Small intestine (tissue), 7 donors: ENCODE results near the gene CDKAL1. TPM values are rescaled to one million over a fixed set of nuclear protein-coding genes. Genes with fewer than 3 reads are reported as not detected.

ENCODE experiments used
- DNase-seq, 2 donors: peaks; one replicate each; pipeline versions ENCODE4 v3.0.0 to v3.0.0-alpha.2; 2013
- FAIRE-seq: peaks from 2 replicates; lab custom pipeline; 2012; peaks lifted over from hg19 to GRCh38; lab: Jason Lieb, UNC
- H3K27ac ChIP-seq, 3 donors: one replicate each; pipeline ENCODE4 v1.5.1; 2013; ENCODE audit warnings: low read length in 2 of 3, mild to moderate bottlenecking in 2 of 3, control low read depth in 1 of 3, inconsistent platforms in 1 of 3, low read depth in 1 of 3, moderate library complexity in 1 of 3
- H3K27me3 ChIP-seq, 3 donors: one replicate each; pipeline ENCODE4 v1.6.1; 2013; ENCODE audit warnings: low read length in 3 of 3, inconsistent platforms in 1 of 3; ENCODE audit not compliant: control insufficient read depth in 3 of 3, insufficient read depth in 3 of 3
- H3K36me3 ChIP-seq, 3 donors: one replicate each; pipeline ENCODE4 v1.6.1; 2013; ENCODE audit warnings: low read length in 3 of 3, inconsistent platforms in 1 of 3, low read depth in 1 of 3, mild to moderate bottlenecking in 1 of 3, moderate library complexity in 1 of 3; ENCODE audit not compliant: control insufficient read depth in 3 of 3, insufficient read depth in 2 of 3
- H3K4me1 ChIP-seq, 3 donors: one replicate each; pipeline ENCODE4 v1.6.1; 2013; ENCODE audit warnings: low read length in 2 of 3, inconsistent platforms in 1 of 3, low read depth in 1 of 3, mild to moderate bottlenecking in 1 of 3, moderate library complexity in 1 of 3; ENCODE audit not compliant: control insufficient read depth in 3 of 3, insufficient read depth in 2 of 3
- H3K4me3 ChIP-seq, 3 donors: one replicate each; pipeline ENCODE4 v1.5.1; 2013; ENCODE audit warnings: low read length in 3 of 3, control low read depth in 1 of 3, inconsistent platforms in 1 of 3, low read depth in 1 of 3, mild to moderate bottlenecking in 1 of 3, moderate library complexity in 1 of 3
- H3K9me3 ChIP-seq, 2 donors: one replicate each; pipeline ENCODE4 v1.6.1; 2013; ENCODE audit warnings: low read depth in 1 of 2, low read length in 1 of 2; ENCODE audit not compliant: control insufficient read depth in 2 of 2, insufficient read depth in 1 of 2
- WGBS, 3 donors: extraction: QIAGEN DNeasy Blood & Tissue Kit; methylation state at CpG; one replicate each; pipeline ENCODE4 v1.1.7; 2013; 5-methylcytosine and 5-hydroxymethylcytosine counted together
- polyA plus RNA-seq, 4 donors: library from polyadenylated mRNA; stranded (reverse) in 3 of 4; unstranded in 1 of 4; fragments of 200-250 nt in 3 of 4; fragments of 120-200 nt in 1 of 4; gene quantifications; one replicate each; pipeline versions ENCODE4 v1.2.1 to v1.2.3, GENCODE V29; 2013
- donor health status: healthy with polysubstance abuse.
- donor health status: control.
- donor health status: control.
- donor health status: Bipolar disorder and iron deficiency.
- donor health status: healthy.

CDKAL1 gene
- polyA plus RNA-seq, 4 donors = 2.4 to 10.5 (median 4.1) TPM

GRCh38 chr6:20931772-20932171 lies 397.5 kb downstream of the CDKAL1 start:
- FAIRE-seq = no peak
- 87 to 92% (median 92%) methylated on average over 6 of the region's 6 CpGs for WGBS, 3 donors

GRCh38 chr6:20932284-20932683 lies 398.0 kb downstream of the CDKAL1 start:
- Histone ChIP-seq H3K27me3 (no peaks in the 10 kb centered on the region), H3K9me3 (no peaks in the 10 kb centered on the region), H3K36me3 (no peaks in the 10 kb centered on the region), H3K27ac (no peak overlapping the region), H3K4me3 (no peak overlapping the region), H3K4me1 (no peaks in the 10 kb centered on the region)
- DNase-seq (no peak), FAIRE-seq (no peak)
- WGBS, 3 donors = 91 to 95% (median 92%) methylated on average over 5 of the region's 5 CpGs

More at GRCh38 chr6:20931772-20932171, 397.5 kb downstream of the CDKAL1 start:
- H3K36me3 ChIP-seq = no peaks in the 10 kb centered on the region
- no peaks in the 10 kb centered on the region for H3K4me1 ChIP-seq
- no peak overlapping the region for H3K4me3 ChIP-seq
- H3K27me3 ChIP-seq = no peaks in the 10 kb centered on the region
- no peak for DNase-seq
- H3K27ac ChIP-seq = no peak overlapping the region
- H3K9me3 ChIP-seq = no peaks in the 10 kb centered on the region

GRCh38 chr6:20933057-20933788 lies 399.0 kb downstream of the CDKAL1 start:
- FAIRE-seq (no peak), DNase-seq (no peak)
- H3K4me3 ChIP-seq = no peak overlapping the region
- H3K9me3 ChIP-seq = no peaks in the 10 kb centered on the region
- H3K4me1 ChIP-seq = no peaks in the 10 kb centered on the region
- no peaks in the 10 kb centered on the region for H3K27me3 ChIP-seq
- H3K36me3 ChIP-seq = no peaks in the 10 kb centered on the region
- 52 to 71% (median 64%) methylated on average over 2 of the region's 2 CpGs for WGBS, 3 donors
- H3K27ac ChIP-seq = no peak overlapping the region

GRCh38 chr6:20936949-20937348 lies 402.7 kb downstream of the CDKAL1 start:
- FAIRE-seq (no peak), DNase-seq (no peak)
- Histone ChIP-seq H3K4me1 (no peaks in the 10 kb centered on the region), H3K27me3 (no peaks in the 10 kb centered on the region), H3K4me3 (no peak overlapping the region), H3K36me3 (no peaks in the 10 kb centered on the region), H3K9me3 (no peaks in the 10 kb centered on the region), H3K27ac (no peak overlapping the region)
- WGBS, 3 donors = 96 to 100% (median 98%) methylated on average over 2 of the region's 2 CpGs

- Histone ChIP-seq H3K36me3 (no peaks in the 10 kb centered on the region), H3K27me3 (no peaks in the 10 kb centered on the region), H3K9me3 (peaks cover 0 to 8% of the 10 kb centered on the region in 2 donors), H3K4me3 (no peak overlapping the region), H3K4me1 (no peaks in the 10 kb centered on the region), H3K27ac (no peak overlapping the region)
- DNase-seq (no peak), FAIRE-seq (no peak)
Measured at GRCh38 chr6:20939161-20939775, 405.0 kb downstream of the CDKAL1 start.

GRCh38 chr6:20943040-20943627 lies 408.9 kb downstream of the CDKAL1 start:
- Histone ChIP-seq H3K4me3 (no peak overlapping the region), H3K9me3 (peaks cover 0 to 8% of the 10 kb centered on the region in 2 donors), H3K36me3 (no peaks in the 10 kb centered on the region), H3K4me1 (no peaks in the 10 kb centered on the region), H3K27me3 (no peaks in the 10 kb centered on the region), H3K27ac (no peak overlapping the region)
- DNase-seq (no peak), FAIRE-seq (no peak)
- WGBS, 3 donors = 60 to 84% (median 83%) methylated on average over 2 of the region's 2 CpGs

GRCh38 chr6:20943922-20944321 lies 409.7 kb downstream of the CDKAL1 start:
- WGBS, 3 donors = 93 to 100% (median 98%) methylated on average over 1 of the region's 1 CpG
- no peak for DNase-seq

GRCh38 chr6:20946022-20946421 lies 411.8 kb downstream of the CDKAL1 start:
- WGBS, 3 donors = 63 to 82% (median 74%) methylated on average over 1 of the region's 1 CpG
- Histone ChIP-seq H3K36me3 (no peaks in the 10 kb centered on the region), H3K4me3 (no peak overlapping the region), H3K4me1 (no peaks in the 10 kb centered on the region), H3K27ac (no peak overlapping the region), H3K27me3 (no peaks in the 10 kb centered on the region), H3K9me3 (peaks cover 0 to 8% of the 10 kb centered on the region in 2 donors)
- no peak for FAIRE-seq
- DNase-seq = no peak

More at GRCh38 chr6:20943922-20944321, 409.7 kb downstream of the CDKAL1 start:
- Histone ChIP-seq H3K4me3 (no peak overlapping the region), H3K27ac (no peak overlapping the region), H3K9me3 (peaks cover 0 to 8% of the 10 kb centered on the region in 2 donors), H3K27me3 (no peaks in the 10 kb centered on the region), H3K36me3 (no peaks in the 10 kb centered on the region), H3K4me1 (no peaks in the 10 kb centered on the region)
- no peak for FAIRE-seq
